ENCODE measurements around the gene ADGRV1.

DNA sequence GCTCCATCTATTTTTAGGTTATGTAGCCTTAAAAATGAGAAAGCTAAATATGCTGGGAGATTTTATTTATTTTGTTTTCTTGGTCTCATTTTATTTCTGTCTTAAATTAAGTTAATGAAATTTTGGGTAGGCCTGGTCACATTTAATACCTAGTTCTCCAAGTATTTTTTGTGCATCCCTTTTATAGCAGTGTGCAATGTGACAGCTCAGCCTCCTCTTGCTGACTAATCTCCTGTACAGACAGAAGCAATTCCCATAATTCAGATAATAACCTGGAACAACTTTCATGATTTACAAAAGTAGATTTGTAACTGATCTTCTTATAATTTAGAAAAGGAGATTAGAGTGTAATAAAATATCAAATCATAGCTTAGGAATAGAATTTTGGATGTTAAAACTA lies 403.9 kb downstream of the ADGRV1 start:
- no peak for TF ChIP-seq POLR2A (IDR thresholded peaks at IDR 0.05)
- TF ChIP-seq, protein P1, sequence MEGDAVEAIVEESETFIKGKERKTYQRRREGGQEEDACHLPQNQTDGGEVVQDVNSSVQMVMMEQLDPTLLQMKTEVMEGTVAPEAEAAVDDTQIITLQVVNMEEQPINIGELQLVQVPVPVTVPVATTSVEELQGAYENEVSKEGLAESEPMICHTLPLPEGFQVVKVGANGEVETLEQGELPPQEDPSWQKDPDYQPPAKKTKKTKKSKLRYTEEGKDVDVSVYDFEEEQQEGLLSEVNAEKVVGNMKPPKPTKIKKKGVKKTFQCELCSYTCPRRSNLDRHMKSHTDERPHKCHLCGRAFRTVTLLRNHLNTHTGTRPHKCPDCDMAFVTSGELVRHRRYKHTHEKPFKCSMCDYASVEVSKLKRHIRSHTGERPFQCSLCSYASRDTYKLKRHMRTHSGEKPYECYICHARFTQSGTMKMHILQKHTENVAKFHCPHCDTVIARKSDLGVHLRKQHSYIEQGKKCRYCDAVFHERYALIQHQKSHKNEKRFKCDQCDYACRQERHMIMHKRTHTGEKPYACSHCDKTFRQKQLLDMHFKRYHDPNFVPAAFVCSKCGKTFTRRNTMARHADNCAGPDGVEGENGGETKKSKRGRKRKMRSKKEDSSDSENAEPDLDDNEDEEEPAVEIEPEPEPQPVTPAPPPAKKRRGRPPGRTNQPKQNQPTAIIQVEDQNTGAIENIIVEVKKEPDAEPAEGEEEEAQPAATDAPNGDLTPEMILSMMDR (IDR thresholded peaks at IDR 0.05): no peak
